PC-9 (cell line): ENCODE measurements around the gene RYR2. TPM values are rescaled to one million over a fixed set of nuclear protein-coding genes. Genes with fewer than 3 reads are reported as not detected.

Source experiments
- BruUV-seq: library from RNA; stranded (reverse); fragments of 400-500 nt; replicated peaks from 2 replicates; lab custom pipeline; 2021; lab: Mats Ljungman, UMichigan
- CTCF ChIA-PET: fragments of 300-600 bp; sonication (Branson Sonifier 250); formaldehyde crosslinking; loops from one replicate; lab custom pipeline; 2022; ENCODE audit warnings: antibody characterized with exemption; lab: Charles Lee
- POLR2A ChIA-PET: fragments of 300-600 bp; sonication (Branson Sonifier 250); formaldehyde crosslinking; loops from one replicate; lab custom pipeline; 2022; ENCODE audit warnings: antibody characterized with exemption; ENCODE audit not compliant: unreplicated experiment; lab: Charles Lee
- DNase-seq, 2 experiments: peaks; one replicate each; pipeline versions ENCODE4 v3.0.0 to v3.0.0-alpha.2; 2015 to 2022; ENCODE audit warnings: mixed read lengths in 1 of 2
- H2AFZ ChIP-seq: fragments of 200-600 bp; sonication (generic); 2 replicates; pipeline ENCODE4 v1.8.1; 2017; ENCODE audit warnings: antibody characterized with exemption
- H3F3A ChIP-seq: fragments of 200-600 bp; sonication (generic); 2 replicates; pipeline ENCODE4 v1.8.1; 2017; ENCODE audit warnings: antibody characterized with exemption, mild to moderate bottlenecking, low read depth; ENCODE audit not compliant: insufficient read depth
- H3K27ac ChIP-seq: fragments of 200-600 bp; sonication (generic); 2 replicates; pipeline ENCODE4 v1.6.1; 2016; ENCODE audit warnings: mixed run types
- H3K27me3 ChIP-seq: fragments of 200-600 bp; sonication (generic); 2 replicates; pipeline ENCODE4 v1.6.1; 2016; ENCODE audit warnings: low read depth, mixed run types; ENCODE audit not compliant: insufficient read depth
- H3K36me3 ChIP-seq: fragments of 200-600 bp; sonication (generic); 2 replicates; pipeline ENCODE4 v1.6.1; 2016; ENCODE audit warnings: low read depth, mixed run types
- H3K4me1 ChIP-seq: fragments of 200-600 bp; sonication (generic); replicated peaks from 2 replicates; pipeline ENCODE4 v1.6.1; 2016; ENCODE audit warnings: mixed run types; ENCODE audit not compliant: insufficient read depth
- H3K4me2 ChIP-seq: fragments of 200-600 bp; sonication (generic); 2 replicates; pipeline ENCODE4 v1.6.1; 2017; ENCODE audit warnings: mixed run types
- H3K4me3 ChIP-seq: fragments of 200-600 bp; sonication (generic); 2 replicates; pipeline ENCODE4 v1.6.1; 2016; ENCODE audit warnings: mixed run types
- H3K79me2 ChIP-seq: fragments of 200-600 bp; sonication (generic); 2 replicates; pipeline ENCODE4 v1.6.1; 2017; ENCODE audit warnings: low read depth, mixed run types
- H3K9me2 ChIP-seq: fragments of 200-600 bp; sonication (generic); 2 replicates; pipeline ENCODE4 v1.8.1; 2017; ENCODE audit warnings: mild to moderate bottlenecking; ENCODE audit not compliant: insufficient read depth
- H3K9me3 ChIP-seq: fragments of 200-600 bp; sonication (generic); 2 replicates; pipeline ENCODE4 v1.8.1; 2016; ENCODE audit warnings: low read depth; ENCODE audit not compliant: insufficient read depth
- H4K20me1 ChIP-seq: fragments of 200-600 bp; sonication (generic); 2 replicates; pipeline ENCODE4 v1.8.1; 2017; ENCODE audit not compliant: insufficient read depth
- EZH2 ChIP-seq: fragments of 200-600 bp; sonication (generic); IDR thresholded peaks from 2 replicates; pipeline ENCODE4 v1.8.0; 2017; ENCODE audit warnings: antibody characterized with exemption, low read depth
- intact Hi-C: fragments of 100-400 bp; cut with micrococcal nuclease; formaldehyde crosslinking; loops from one replicate; pipeline ENCODE4 v1.10.0; 2022; ENCODE audit not compliant: unreplicated experiment
- total RNA-seq: library from RNA; stranded (reverse); gene quantifications from 2 replicates; pipeline ENCODE4 v1.2.3, GENCODE V29; 2021
- TF ChIP-seq, protein P1 (sequence below): fragments of 200-600 bp; sonication (generic); conservative IDR thresholded peaks from 2 replicates; pipeline ENCODE4 v1.6.1; 2017; ENCODE audit warnings: mixed run types, antibody characterized with exemption, mild to moderate bottlenecking, moderate library complexity

The RYR2 gene
- total RNA-seq, 1 experiment from 2014 or later: not detected

DNA sequence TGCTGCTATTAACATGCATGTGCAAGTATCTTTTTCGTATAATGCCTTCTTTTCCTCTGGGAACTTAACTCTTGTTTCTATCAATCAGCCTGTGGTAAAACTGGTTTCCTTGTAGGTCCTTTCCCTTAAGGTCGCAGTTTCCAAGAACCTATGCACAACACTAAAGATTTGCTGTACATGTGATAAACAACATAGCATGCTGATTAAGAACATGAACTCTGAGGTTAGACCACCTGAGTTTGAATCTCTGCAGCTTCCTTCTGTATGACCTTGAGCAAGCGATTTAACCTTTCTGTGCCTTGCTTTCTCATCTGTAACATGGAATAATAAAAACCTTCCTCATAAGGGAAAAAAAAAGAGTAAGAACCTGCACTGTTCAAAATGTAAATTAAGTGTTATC, 186.4 kb downstream of the RYR2 start:
- H3K79me2 ChIP-seq: no peaks in the 10 kb centered on the region
- H3K27me3 ChIP-seq: no peaks in the 10 kb centered on the region
- H3K9me2 ChIP-seq: no peaks in the 10 kb centered on the region
- intact Hi-C loops: no loop called here
- H3K4me1 ChIP-seq: no peaks in the 10 kb centered on the region
- BruUV-seq: no TSS peak
- ChIA-PET CTCF (interaction anchor here (0.6 kb wide), 1 partner anchor 620 kb away, joined by 6 read pairs; no protein-coding TSS in a partner anchor), POLR2A (no interaction called here)
- H3K27ac ChIP-seq: no peak overlapping the region
- no peaks in the 10 kb centered on the region for H4K20me1 ChIP-seq
- DNase-seq: no peak
- H3F3A ChIP-seq: no peaks in the 10 kb centered on the region
- H3K4me3 ChIP-seq: no peak overlapping the region
- no peak overlapping the region for H2AFZ ChIP-seq
- H3K36me3 ChIP-seq: no peaks in the 10 kb centered on the region
- no peak overlapping the region for H3K4me2 ChIP-seq
- no peaks in the 10 kb centered on the region for H3K9me3 ChIP-seq
- no peak for TF ChIP-seq EZH2
- TF ChIP-seq, protein P1, sequence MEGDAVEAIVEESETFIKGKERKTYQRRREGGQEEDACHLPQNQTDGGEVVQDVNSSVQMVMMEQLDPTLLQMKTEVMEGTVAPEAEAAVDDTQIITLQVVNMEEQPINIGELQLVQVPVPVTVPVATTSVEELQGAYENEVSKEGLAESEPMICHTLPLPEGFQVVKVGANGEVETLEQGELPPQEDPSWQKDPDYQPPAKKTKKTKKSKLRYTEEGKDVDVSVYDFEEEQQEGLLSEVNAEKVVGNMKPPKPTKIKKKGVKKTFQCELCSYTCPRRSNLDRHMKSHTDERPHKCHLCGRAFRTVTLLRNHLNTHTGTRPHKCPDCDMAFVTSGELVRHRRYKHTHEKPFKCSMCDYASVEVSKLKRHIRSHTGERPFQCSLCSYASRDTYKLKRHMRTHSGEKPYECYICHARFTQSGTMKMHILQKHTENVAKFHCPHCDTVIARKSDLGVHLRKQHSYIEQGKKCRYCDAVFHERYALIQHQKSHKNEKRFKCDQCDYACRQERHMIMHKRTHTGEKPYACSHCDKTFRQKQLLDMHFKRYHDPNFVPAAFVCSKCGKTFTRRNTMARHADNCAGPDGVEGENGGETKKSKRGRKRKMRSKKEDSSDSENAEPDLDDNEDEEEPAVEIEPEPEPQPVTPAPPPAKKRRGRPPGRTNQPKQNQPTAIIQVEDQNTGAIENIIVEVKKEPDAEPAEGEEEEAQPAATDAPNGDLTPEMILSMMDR: no peak

DNA sequence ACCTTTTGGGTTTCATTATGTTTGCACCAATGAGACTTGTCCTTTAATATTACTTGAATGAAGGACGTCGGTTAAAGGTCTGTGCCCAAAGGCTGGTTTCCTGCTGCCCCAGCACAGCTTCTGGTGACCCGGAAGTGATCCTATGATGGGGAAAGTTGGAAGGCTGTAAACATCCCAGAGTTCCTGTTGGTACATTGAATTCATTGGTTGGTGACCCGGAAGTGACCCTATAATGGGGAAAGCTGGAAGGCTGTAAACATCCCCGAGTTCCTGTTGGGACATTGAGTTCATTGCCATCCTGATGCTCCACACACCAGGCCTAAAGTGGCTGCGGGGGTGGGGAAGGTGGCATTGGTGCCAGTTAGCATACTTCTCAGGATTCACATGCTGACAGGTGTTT, 187.3 kb downstream of the RYR2 start:
- intact Hi-C loops: no loop called here
- H3K4me2 ChIP-seq: no peak overlapping the region
- no peak overlapping the region for H3K27ac ChIP-seq
- ChIA-PET POLR2A (no interaction called here), CTCF (no interaction called here)
- no peaks in the 10 kb centered on the region for H3F3A ChIP-seq
- H2AFZ ChIP-seq: no peak overlapping the region
- H3K36me3 ChIP-seq: no peaks in the 10 kb centered on the region
- no peak for DNase-seq
- TF ChIP-seq, protein P1: no peak
- no peak for TF ChIP-seq EZH2
- H3K27me3 ChIP-seq: no peaks in the 10 kb centered on the region
- H3K9me3 ChIP-seq: no peaks in the 10 kb centered on the region
- H4K20me1 ChIP-seq: no peaks in the 10 kb centered on the region
- no peaks in the 10 kb centered on the region for H3K9me2 ChIP-seq
- no peaks in the 10 kb centered on the region for H3K79me2 ChIP-seq
- no peaks in the 10 kb centered on the region for H3K4me1 ChIP-seq
- H3K4me3 ChIP-seq: no peak overlapping the region
- BruUV-seq: no TSS peak

DNA sequence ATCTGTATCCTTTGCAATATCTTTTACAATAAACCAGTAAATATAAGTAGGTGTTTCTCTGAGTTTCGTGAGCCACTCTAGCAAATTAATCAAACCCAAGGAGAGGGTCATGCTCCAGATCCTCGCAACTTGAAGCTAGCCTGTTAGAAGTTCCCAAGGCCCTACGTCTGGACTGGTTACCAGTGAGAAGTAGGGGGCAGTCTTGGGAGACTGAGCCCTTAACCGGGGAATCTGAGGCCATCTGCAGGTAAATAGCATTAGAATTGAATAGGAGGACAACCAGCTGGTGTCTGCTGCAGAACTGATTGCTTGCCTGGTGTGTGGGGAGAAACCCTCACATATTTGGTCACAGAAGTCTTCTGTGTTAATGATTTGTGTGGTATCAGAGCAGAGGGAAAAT, 190.5 kb downstream of the RYR2 start:
- Histone ChIP-seq H3K27me3 (no peaks in the 10 kb centered on the region), H3K36me3 (no peaks in the 10 kb centered on the region), H3K9me2 (no peaks in the 10 kb centered on the region), H3K4me1 (no peaks in the 10 kb centered on the region), H3K9me3 (no peaks in the 10 kb centered on the region), H4K20me1 (no peaks in the 10 kb centered on the region), H3F3A (no peaks in the 10 kb centered on the region), H3K4me3 (no peak overlapping the region), H3K79me2 (no peaks in the 10 kb centered on the region), H2AFZ (no peak overlapping the region), H3K27ac (no peak overlapping the region), H3K4me2 (no peak overlapping the region)
- POLR2A ChIA-PET: no interaction called here
- CTCF ChIA-PET: no interaction called here
- TF ChIP-seq, protein P1: no peak
- no peak for TF ChIP-seq EZH2
- no TSS peak for BruUV-seq
- DNase-seq: no peak
- intact Hi-C loops: no loop called here
